Sigmoid colon (tissue), 4 donors: Measurements from ENCODE around the gene SORCS2.

ENCODE experiments used
- EP300 ChIP-seq, 4 donors: sonication (generic); formaldehyde crosslinking; IDR thresholded peaks; one replicate each; pipeline ENCODE4 v1.6.1; 2017; ENCODE audit warnings: antibody characterized with exemption in 4 of 4
- POLR2AphosphoS5 ChIP-seq, 4 donors: sonication (generic); formaldehyde crosslinking; IDR thresholded peaks; one replicate each; pipeline ENCODE4 v1.6.1; 2017; ENCODE audit warnings: antibody characterized with exemption in 4 of 4
- TF ChIP-seq, protein P1 (sequence below), 4 experiments: fragments of 450-650 bp in 3 of 4; fragments of 200-600 bp in 1 of 4; IDR thresholded peaks; one replicate each; pipeline ENCODE4 v1.5.1; 2016 to 2019; ENCODE audit warnings: antibody characterized with exemption in 4 of 4, mild to moderate bottlenecking in 3 of 4, moderate library complexity in 2 of 4

- TF ChIP-seq POLR2AphosphoS5 (IDR thresholded peaks at IDR 0.05): no peak
- TF ChIP-seq, protein P1, sequence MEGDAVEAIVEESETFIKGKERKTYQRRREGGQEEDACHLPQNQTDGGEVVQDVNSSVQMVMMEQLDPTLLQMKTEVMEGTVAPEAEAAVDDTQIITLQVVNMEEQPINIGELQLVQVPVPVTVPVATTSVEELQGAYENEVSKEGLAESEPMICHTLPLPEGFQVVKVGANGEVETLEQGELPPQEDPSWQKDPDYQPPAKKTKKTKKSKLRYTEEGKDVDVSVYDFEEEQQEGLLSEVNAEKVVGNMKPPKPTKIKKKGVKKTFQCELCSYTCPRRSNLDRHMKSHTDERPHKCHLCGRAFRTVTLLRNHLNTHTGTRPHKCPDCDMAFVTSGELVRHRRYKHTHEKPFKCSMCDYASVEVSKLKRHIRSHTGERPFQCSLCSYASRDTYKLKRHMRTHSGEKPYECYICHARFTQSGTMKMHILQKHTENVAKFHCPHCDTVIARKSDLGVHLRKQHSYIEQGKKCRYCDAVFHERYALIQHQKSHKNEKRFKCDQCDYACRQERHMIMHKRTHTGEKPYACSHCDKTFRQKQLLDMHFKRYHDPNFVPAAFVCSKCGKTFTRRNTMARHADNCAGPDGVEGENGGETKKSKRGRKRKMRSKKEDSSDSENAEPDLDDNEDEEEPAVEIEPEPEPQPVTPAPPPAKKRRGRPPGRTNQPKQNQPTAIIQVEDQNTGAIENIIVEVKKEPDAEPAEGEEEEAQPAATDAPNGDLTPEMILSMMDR (IDR thresholded peaks at IDR 0.05): no peak
- TF ChIP-seq EP300 (IDR thresholded peaks at IDR 0.05): no peak
These were observed 19.4 kb upstream of the SORCS2 start for GRCh38 chr4:7172946-7173345.
